NCI-H1436 (cell line): ENCODE data around the gene LMF1.
"Not testable (repeated sequence)": the region's sequence is repeated elsewhere in the genome, so short reads cannot be mapped to it uniquely, and the experiment has no call there.

Source experiments
- DNase-seq: peaks from one replicate; lab custom pipeline; 2025; lab: John Stamatoyannopoulos, UW

Gene LMF1

DNA sequence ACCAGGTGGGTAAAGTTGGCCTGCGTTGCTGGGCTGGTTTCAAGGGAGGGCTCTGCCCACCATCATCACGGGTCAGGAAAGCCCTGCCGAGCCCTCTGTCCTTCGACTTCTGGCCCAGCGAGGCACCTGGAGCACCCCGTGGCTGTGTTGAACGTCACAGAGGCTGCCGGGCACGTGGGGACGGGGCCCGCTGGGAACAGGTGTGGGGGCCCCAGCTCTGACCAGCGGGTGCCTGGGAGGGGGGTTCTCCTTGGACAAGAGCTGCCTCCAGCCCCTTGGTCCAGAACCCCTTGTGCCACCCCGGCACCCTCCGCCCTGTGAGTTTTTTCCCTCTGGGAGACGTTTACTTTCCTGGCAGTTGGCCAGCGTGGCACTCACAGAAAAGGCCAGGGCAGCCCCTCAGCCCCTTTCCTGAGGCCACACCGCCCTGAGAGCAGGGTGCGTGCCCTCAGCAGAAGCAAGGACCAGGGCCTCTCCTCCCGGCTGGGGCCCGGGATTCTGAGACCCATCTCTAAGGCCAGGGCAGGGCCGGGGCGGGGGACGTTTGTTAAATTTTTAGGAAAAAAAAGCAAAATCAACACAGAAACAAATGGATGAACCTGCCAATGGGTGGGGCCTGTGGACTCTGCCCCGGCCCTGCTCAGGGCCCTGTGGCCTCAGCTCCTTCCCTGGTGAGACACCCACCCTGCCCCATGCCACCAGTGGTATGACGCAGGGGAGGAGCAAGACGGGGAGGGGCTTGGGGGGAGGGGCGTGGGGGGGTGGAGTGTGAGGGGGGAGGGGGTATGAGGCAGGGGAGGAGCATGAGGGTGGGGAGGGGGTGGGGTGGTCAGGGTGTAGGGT is 139.0 kb downstream of the LMF1 start:
- no peak for DNase-seq

DNA sequence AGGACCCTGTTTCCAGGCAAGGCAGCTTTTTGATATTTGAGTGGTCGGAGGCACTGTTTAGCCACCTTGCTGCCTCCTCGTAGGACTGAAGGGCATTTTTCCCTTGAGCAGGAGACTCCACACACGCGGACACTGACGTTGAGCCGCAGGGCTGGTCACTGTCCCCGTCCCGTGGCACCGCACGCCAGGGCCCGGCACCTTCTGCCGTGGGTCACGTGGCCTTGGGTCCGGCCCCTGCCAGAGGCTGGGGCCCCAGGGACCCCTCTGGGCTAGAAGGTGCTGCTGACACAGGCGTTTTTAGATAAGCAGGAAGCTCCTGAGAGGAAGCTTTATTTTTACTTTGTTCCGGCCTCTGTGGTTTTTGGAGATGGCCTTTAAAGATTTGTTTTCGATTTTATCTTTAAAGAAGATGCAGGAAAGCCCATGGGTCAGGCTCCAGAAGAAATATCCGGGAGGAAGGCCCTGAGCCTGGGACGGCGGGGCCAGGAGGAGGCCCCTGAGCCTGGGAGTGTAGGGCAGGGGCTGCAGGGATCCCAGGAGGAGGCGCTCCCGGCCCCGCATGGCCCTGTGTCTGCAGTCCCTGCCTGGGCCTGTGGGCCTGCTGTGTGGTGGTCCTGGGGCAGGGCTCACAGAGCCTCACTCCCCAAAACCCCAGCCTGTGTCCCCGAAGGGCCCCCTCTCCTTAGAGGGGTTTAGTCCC is 139.8 kb downstream of the LMF1 start:
- no peak for DNase-seq

DNA sequence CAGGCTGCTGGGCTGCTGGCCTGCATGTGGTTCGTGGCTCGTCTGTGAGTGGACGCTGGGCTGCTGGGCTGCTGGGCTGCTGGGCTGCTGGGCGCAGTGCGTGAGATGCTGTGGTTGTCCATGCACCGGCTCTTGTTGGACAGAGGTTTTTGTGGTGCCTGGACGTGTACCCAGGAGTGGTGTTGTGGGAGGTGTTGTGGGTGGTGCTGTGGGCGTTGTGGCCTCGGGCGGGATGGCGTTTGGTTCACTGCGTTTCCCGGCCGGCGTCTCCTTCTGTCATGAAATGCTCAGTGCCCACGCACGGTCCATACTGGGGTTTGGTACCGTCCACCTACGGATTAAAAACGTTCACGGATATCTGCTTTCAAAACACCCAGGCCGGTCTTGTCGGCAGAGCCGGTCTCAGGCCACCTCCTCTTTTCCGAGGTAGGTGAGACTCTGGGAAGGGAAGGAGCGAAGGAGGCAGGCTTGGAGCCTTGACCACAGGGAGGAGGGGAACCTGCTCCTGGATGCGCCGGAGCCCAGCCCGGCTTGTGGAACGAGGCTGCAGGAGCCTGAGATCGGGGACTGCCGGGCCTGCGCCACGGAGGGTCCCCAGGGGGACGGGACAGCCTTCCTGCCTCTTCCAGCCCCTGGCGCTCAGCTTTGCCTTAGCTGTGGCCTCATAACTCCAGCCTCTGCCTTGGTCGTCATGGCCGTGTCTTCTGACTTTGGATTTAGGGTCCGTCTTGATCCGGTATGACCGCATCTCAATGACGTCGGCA is 140.5 kb downstream of the LMF1 start:
- no peak for DNase-seq

DNA sequence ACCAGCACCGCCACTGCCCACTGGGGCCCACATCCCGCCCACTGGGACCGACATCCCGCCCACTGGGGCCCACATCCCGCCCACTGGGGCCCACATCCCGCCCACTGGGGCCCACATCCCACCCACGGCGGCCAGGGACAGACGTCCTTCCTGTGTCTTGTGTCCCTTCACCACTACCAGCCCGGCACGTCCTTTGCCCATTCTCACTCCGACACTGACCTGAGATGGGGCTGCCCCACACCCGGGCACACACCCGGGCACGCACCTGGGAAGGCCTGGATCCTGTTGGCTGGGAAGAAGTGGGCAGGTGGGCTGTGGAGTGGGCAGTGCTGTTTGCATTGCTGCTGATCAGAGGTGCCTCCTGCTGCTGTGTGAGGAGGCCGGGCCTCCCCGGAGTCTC is 141.9 kb downstream of the LMF1 start:
- no peak for DNase-seq

DNA sequence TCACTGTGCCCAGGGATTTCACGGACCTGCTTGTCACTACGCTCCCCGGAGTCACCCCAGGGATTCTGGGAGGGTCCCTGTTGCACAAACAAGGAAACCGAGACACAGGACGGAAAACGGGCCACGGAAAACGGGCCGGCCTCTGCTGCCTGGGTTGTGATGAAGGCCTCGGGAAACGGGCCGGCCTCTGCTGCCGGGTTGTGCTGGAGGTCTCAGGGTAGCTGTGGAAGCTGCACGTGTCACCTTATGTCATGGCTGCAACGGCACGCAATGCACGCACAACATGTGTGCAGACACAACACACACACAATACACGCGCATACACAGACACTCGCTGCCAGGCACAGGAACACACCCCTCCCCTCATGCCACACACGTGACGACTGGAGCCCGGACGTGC is 143.3 kb downstream of the LMF1 start:
- DNase-seq, result no peak

DNA sequence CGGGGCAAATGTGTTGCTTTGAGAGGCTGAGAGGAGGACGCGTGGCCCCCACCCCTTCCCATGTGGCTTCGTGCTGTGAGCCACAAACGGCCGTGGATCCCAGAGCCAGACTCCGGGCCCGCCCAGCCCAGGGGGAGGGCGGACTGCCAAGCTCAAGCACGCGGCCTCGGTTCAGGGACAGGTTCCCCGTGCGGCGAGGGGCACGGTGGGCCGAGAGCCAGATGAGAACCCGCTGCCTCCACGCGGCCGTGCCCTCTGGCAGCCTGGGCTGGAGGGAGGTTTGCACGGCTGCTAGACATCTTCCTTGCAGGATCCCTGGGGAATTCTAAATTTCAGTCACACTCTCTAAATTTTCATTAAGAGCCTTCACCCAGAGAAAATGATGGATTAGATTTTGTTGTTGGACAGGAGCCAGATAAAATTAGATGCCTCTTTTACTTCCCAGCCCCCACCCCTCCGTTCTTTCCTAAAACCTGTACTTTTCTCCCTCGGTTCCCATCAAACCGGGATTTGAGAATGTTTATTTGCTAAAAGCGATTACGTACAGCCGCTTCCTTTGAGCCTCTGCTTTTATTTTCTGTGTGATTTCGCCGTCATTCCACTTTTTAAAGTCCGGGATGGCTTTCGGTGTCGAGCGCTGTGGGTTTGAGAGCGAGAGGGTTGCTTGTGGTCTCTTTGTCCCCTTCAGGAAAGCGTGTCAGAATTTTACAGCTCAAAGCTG is 145.3 kb downstream of the LMF1 start:
- no peak for DNase-seq

DNA sequence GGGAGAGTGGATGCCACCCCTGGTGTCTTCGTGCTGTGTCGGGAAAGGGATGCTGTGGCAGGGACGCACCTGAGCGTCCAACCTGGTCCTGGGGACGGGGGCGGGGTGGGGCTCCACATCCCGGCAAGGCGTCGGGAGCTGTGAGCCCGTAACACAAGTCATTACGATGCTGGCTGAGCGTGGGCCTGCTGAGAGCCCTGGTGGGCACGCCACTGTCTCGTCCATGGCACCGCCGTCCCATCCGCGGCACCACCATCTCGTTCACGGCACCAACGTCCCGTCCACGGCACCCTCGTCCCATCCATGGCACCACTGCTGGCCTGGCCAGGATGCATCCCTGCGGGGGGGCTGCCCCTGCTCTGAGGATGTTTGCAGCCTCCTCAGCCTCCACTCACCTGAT is 146.2 kb downstream of the LMF1 start:
- no peak for DNase-seq

DNA sequence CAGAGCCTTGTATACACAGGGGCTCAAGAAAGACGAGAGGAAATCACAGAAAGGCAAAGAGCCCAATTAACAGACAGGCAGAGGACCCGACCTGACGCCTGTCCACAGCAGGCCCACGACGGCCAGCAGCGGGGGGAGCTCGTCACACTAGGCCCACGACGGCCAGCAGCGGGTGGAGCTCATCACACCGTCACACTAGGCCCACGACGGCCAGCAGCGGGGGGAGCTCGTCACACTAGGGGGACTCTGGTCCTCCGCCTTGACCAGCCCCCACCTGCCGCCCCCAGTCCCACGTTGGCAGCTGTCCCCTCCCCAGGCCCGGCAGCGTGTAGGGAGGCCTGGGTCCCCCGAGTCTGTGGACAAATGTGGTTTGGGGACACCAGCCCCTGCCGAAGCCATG is 146.6 kb downstream of the LMF1 start:
- no peak for DNase-seq

DNA sequence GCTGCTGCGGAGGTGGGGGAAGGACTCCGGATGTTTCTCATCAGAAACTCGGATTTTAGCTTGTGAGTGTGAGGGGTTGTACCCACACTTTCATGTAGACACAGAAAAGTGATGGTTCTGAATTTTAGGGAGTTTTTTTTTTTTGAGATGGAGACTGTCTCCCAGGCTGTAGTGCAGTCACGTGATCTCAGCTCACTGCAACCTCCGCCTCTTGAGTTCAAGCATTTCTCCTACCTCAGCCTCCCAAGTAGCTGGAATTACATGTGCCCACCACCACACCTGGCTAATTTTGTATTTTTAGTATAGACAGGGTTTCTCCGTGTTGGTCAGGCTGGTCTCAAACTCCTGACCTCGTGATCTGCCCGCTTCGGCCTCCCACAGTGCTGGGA is 147.9 kb downstream of the LMF1 start:
- no peak for DNase-seq

DNA sequence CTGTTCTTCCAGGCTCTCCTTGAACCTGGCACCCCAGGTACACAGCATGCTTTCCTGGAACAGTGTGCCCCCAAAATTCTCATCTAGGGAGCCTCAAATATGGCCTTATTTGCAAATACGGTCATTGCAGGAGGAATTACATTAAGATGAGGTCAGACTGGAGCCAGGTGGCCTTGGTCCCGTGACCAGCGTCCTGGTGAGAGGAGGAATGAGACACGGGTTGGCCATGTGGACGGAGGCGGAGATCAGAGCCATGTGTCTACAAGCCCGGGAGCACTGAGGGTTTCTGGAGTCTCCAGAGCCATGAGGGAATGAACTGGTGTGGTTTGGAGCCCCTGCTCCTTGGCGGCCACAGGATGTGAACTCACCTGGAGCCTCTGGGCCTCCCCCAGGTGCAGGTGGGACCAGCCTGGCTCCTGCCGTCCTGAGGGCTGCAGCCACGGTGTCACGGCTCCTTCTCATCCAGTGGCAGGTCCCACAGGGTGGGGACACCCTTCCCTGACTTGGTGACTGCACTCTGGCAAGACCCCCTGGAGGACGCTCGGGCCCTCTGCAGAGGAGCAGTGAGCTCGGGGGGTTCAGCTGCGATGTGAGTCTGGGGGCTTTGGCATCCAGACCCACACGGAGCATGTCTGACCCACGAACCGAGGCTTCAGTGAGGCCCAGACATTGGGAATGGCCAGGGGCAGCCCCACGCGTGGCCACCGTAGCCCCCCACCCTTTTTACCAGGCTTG is 148.4 kb downstream of the LMF1 start:
- no peak for DNase-seq

DNA sequence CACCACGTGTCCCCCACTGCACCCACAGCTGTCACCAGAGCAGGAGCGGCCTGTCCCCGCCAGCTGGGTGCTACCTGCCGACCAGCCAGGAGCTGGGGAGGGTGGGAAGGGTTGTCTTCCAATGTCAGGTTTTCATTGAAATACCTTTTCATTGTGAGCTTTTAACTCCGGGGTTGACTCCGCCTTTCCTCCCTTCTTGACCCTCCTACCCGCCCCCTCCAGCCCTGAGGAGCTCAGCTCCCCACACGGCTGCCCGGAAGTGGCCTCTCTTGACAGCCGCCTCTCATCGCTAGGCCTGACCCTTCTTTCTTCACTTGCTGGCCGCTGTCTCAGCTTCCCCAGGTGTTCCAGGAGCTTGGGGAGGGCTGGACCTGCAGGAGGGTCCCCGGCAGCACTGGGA is 149.0 kb downstream of the LMF1 start:
- DNase-seq, result no peak

DNA sequence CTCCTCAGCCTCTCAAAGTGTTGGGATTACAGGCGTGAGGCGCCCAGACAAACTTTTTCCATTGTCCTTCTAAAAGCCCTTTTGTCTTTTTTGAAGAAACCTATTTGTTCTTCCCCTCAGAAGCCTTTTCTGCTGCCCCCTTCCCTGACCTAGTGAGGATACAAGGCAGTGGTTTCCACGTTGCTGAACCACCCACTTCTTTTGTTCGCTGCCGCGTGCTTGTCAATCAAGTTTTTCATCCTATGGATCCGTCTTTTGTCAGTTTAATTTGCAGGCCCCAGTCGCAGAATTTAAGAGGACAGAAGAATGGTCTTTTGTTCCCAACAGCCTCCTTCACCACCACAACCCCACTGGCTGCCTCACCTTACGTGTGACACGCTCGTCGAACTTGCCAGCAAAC is 150.0 kb downstream of the LMF1 start:
- DNase-seq, result no peak

DNA sequence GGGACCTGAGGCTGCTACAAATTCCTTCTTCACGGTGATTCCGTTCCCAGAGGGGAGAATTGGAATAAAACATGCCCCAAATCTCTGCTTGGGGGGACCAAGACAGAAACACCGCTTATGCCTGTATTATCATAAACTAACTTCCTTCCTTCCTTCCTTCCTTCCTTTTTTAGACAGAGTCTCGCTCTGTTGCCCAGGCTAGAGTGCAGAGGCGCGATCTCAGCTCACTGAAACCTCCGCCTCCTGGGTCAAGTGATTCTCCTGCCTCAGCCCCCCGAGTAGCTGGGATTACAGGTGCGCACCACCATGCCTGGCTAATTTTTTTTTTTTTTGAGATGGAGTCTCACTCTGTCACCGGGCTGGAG is 150.8 kb downstream of the LMF1 start:
- DNase-seq, result not testable (repeated sequence)

DNA sequence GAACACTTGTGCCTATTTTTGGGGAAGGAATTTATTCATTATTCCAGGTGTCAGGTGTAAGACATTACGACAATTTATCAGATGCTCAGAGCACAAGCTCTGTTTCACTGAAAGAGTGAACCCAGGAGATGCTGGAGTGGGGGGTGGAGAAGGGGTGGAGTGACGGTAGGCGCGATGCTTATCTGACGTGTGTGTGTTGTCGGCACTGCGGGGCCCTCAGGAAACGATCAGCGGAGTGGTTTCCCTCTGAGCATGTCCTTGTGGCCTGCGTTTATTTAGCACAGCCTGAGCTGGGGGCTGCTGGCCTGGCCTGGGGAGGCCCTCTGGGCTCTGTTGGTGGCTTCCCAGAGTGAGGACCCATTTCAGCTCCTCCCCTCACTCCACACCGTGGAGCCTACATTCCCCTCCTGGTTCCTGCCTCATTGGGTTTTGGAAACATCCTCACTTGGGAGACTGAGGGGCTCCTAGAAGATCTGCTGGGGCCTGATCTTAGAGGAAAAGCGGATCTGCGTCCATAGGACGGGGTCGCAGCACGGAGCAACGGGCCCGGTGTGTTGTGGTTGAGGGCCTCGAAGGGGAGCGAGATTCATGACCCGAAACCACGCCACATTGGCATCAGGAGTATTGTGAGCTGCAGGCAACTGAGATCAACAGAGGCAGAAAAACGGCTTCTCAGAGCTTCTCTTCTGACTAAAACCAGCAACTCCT is 151.3 kb downstream of the LMF1 start:
- DNase-seq, result no peak

DNA sequence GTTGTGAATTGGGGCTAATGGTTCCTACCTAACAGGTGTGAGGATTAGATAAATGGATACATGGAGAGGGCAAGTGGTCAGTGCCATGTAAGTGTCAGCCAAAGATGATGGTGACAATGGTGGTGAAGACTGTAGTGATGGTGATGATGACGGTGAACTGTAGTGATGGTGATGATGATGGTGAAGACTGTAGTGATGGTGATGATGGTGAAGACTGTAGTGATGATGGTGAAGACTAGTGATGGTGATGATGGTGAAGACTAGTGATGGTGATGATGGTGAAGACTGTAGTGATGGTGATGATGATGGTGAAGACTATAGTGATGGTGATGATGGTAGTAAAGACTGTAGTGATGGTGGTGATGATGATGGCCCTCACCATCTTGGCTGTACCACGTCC is 152.2 kb downstream of the LMF1 start:
- DNase-seq, result no peak

DNA sequence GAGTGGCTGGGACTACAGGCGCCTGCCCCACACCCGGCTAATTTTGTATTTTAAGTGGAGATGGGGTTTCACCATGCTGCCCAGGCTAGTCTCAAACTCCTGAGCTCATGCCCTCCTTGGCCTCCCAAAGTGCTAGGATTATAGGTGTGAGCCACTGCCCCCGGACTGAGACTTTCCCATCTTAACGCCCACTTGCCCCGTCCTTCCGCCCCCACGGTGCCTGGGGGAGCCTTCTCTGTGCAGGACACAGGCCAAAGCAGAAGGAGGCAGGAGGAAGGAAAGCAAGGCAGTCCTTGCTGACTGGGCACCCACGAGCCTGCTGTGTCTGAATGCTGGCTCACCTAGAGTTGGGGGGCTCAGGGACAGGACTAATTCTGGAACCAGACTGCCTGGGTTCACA is 152.7 kb downstream of the LMF1 start:
- no peak for DNase-seq

DNA sequence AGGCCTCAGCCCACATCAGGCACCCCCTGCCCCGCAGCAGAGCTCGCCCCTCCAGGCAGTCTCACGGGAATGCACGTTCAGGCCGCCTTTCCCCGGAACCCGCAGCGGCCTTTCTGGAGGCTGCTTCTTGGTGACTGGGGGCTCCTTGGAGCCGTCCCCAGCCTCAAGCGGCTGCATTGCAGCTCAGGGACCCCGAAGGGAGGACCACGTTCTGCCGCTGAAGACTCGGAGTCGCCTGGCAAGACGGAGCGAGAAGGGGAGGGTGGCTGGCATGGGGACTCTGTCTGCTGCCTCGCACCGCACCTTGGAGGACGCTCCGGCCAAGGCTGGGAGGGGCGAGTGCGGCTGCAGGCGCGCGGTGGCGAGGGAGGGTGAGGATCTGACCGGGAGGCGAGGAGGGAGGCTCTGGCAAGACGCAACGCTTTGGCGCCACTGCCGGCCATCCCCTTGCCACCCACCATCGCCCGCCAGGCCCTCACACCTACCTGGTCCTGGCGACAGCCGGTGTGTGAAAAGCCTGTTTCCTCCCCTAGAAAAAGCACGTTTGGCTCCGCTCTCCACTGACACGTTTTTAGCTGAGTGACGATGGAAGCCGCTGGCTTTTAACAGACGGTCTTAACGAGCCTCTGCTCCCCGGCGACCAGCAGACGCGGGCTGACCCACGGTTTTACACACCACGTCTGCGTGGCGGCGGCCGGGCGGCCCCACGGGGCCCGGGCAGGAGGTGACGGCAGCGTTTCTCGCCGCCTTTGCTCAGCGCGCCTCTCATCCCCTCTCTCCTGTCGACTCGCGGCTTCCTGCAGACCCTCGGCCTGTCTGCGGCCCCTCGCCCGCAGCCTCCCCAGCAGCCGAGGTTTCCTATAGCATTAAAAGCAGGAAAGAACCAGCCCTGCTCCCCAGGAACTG is 153.5 kb downstream of the LMF1 start:
- DNase-seq, result no peak

DNA sequence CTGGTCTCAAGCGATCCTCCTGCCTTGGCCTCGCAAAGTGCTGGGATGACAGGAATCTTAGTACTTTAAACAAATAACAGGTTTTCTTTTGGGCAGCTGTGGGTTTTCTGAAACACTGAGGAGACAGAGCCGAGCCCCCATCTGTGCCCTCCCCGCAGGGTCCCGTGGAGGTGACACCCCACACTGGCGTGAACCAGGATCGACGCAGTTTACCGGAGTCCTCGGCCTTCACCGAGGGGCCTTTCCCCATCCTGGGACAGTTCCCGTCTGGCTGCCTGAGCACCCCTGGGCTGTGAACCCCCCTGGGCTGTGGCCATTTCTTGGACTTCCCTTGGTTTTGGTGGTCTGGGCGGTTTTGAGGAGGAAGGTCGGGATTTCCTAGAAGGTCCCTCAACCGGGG is 154.9 kb downstream of the LMF1 start:
- no peak for DNase-seq

DNA sequence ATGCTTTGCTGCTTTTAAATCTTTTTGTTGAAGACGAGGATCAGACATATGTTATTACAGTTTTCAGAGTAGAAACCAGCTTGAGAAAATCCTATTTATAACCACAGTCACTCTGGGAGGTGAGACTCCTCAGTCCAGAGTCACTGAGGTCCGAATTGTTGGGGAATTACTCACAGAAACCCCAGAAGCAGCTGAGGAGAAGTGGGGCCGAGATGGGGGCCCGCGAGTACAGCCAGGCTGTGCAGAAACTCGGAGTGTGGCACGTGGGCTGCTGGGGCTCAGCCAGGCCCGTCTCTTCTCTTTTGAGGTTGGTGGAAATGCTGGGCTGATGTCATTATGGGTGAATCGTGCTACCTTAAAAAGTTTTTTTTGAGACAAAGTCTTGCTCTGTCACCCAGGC is 155.8 kb downstream of the LMF1 start:
- DNase-seq, result no peak

DNA sequence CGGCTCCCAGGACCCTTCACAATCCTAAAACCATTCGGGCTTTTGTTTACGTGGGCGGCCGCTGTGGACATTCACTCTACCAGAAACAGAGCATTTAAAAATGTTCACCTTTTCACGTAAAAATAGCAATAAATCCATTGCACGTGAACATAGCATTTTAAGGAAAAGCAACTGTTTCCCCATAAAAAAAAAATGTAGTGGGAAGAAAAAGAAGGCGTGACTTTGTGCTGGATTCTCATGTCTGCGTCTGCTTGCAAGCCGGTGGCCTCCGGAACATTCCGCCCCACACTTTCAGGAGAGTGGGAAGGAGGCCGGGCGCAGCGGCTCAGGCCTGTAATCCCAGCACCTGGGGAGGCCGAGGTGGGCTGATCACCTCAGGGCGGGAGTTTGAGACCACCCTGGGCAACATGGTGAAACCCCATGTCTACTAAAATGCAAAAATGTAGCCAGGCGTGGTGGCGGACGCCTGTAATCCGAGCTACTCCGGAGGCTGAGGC is 156.8 kb downstream of the LMF1 start:
- DNase-seq, result no peak
